GM19043 (cell line): ENCODE measurements around the gene CRYBA4.
"Not testable (repeated sequence)": the region's sequence is repeated elsewhere in the genome, so short reads cannot be mapped to it uniquely, and the experiment has no call there.

Source experiments
- ATAC-seq: cut with Tn5 transposase; IDR thresholded peaks from one replicate; pipeline ENCODE4 v1.9.1; 2021; ENCODE audit warnings: low read depth; ENCODE audit not compliant: unreplicated experiment

Gene CRYBA4

GRCh38 chr22:26593763-26594162 is 28.0 kb upstream of the CRYBA4 start:
- no peak for ATAC-seq

- ATAC-seq, result no peak
These were observed 24.7 kb upstream of the CRYBA4 start for GRCh38 chr22:26597026-26597425.

GRCh38 chr22:26597480-26597879 is 24.3 kb upstream of the CRYBA4 start:
- ATAC-seq, result no peak

GRCh38 chr22:26599505-26599904 is 22.3 kb upstream of the CRYBA4 start:
- no peak for ATAC-seq

GRCh38 chr22:26601726-26602125 is 20.0 kb upstream of the CRYBA4 start:
- no peak for ATAC-seq

- no peak for ATAC-seq
These were observed 19.6 kb upstream of the CRYBA4 start for GRCh38 chr22:26602127-26602526.

GRCh38 chr22:26604368-26604767 is 17.4 kb upstream of the CRYBA4 start:
- no peak for ATAC-seq

GRCh38 chr22:26606611-26607010 is 15.2 kb upstream of the CRYBA4 start:
- no peak for ATAC-seq

- no peak for ATAC-seq
These were observed 13.6 kb upstream of the CRYBA4 start for GRCh38 chr22:26608129-26608528.

- no peak for ATAC-seq
These were observed 12.5 kb upstream of the CRYBA4 start for GRCh38 chr22:26609287-26609686.

- ATAC-seq, result peak; percentile 78
These were observed 11.4 kb upstream of the CRYBA4 start for GRCh38 chr22:26610072-26610958.

- no peak for ATAC-seq
These were observed 10.8 kb upstream of the CRYBA4 start for GRCh38 chr22:26610996-26611395.

- no peak for ATAC-seq
These were observed 9.1 kb upstream of the CRYBA4 start for GRCh38 chr22:26612652-26613051.

GRCh38 chr22:26613753-26614152 is 8.0 kb upstream of the CRYBA4 start:
- not testable (repeated sequence) for ATAC-seq

GRCh38 chr22:26614322-26614721 is 7.4 kb upstream of the CRYBA4 start:
- no peak for ATAC-seq

GRCh38 chr22:26615149-26615548 is 6.6 kb upstream of the CRYBA4 start:
- ATAC-seq, result peak; percentile 45

GRCh38 chr22:26615830-26616435 is 5.8 kb upstream of the CRYBA4 start:
- ATAC-seq, result no peak

- ATAC-seq, result no peak
These were observed 5.1 kb upstream of the CRYBA4 start for GRCh38 chr22:26616650-26617049.

GRCh38 chr22:26617271-26618199 is 4.2 kb upstream of the CRYBA4 start, which contains the start of gene CRYBB1:
TSS of gene CRYBB1 (minus strand) at chr22:26618027. CDS start at chr22:26616319, 1,708 bp downstream.
- no peak for ATAC-seq

- ATAC-seq, result no peak
These were observed 3.3 kb upstream of the CRYBA4 start for GRCh38 chr22:26618455-26618854.

GRCh38 chr22:26619510-26619909 is 2.3 kb upstream of the CRYBA4 start:
- ATAC-seq, result no peak
